ACHN (cell line): Measurements from ENCODE around the gene ZNF280D.
"Not testable (repeated sequence)": the region's sequence is repeated elsewhere in the genome, so short reads cannot be mapped to it uniquely, and the experiment has no call there.

Source experiments
- DNase-seq: peaks from one replicate; pipeline ENCODE4 v3.0.0-alpha.2; 2015
- in situ Hi-C: cut with HindIII; loops from 2 replicates; pipeline ENCODE4 v1.10.0; 2017; ENCODE audit warnings: low sequenced_read_pairs, low pct_ligation_motif_present, low pct_unique_long_range_greater_than_20kb

The ZNF280D gene

GRCh38 chr15:56729561-56729960 lies 3.7 kb downstream of the ZNF280D start:
- no peak for DNase-seq
- in situ Hi-C loops: no loop called here

- DNase-seq: no peak
- in situ Hi-C loops: no loop called here
Measured at GRCh38 chr15:56725386-56725785, 7.9 kb downstream of the ZNF280D start.

- in situ Hi-C loops: no loop called here
Measured at GRCh38 chr15:56724232-56724631, 9.1 kb downstream of the ZNF280D start.

GRCh38 chr15:56723787-56724186 lies 9.5 kb downstream of the ZNF280D start:
- no peak for DNase-seq
- in situ Hi-C loops: no loop called here

More at GRCh38 chr15:56724232-56724631, 9.1 kb downstream of the ZNF280D start:
- DNase-seq: no peak

- in situ Hi-C loops: no loop called here
- DNase-seq: no peak
Measured at GRCh38 chr15:56719774-56720555, 13.3 kb downstream of the ZNF280D start.

GRCh38 chr15:56719021-56719612 lies 14.2 kb downstream of the ZNF280D start:
- in situ Hi-C loops: no loop called here
- DNase-seq: no peak

GRCh38 chr15:56718560-56718959 lies 14.7 kb downstream of the ZNF280D start:
- no peak for DNase-seq
- in situ Hi-C loops: no loop called here

GRCh38 chr15:56716334-56716733 lies 17.0 kb downstream of the ZNF280D start:
- DNase-seq: no peak
- in situ Hi-C loops: no loop called here

- no peak for DNase-seq
- in situ Hi-C loops: no loop called here
Measured at GRCh38 chr15:56715220-56715619, 18.1 kb downstream of the ZNF280D start.

- DNase-seq, in situ Hi-C loops: not testable (repeated sequence)
Measured at GRCh38 chr15:56709502-56709901, 23.8 kb downstream of the ZNF280D start.

GRCh38 chr15:56699743-56700142 lies 33.6 kb downstream of the ZNF280D start:
- no peak for DNase-seq
- in situ Hi-C loops: no loop called here

- DNase-seq: no peak
- in situ Hi-C loops: no loop called here
Measured at GRCh38 chr15:56698270-56698669, 35.0 kb downstream of the ZNF280D start.

GRCh38 chr15:56693761-56694160 lies 39.5 kb downstream of the ZNF280D start:
- DNase-seq: no peak
- in situ Hi-C loops: no loop called here

- no peak for DNase-seq
- in situ Hi-C loops: no loop called here
Measured at GRCh38 chr15:56690733-56691132, 42.6 kb downstream of the ZNF280D start.

GRCh38 chr15:56683908-56684307 lies 49.4 kb downstream of the ZNF280D start:
- DNase-seq: no peak
- in situ Hi-C loops: no loop called here

GRCh38 chr15:56681113-56681512 lies 52.2 kb downstream of the ZNF280D start:
- in situ Hi-C loops: no loop called here
- no peak for DNase-seq

GRCh38 chr15:56679225-56679624 lies 54.1 kb downstream of the ZNF280D start:
- in situ Hi-C loops: no loop called here
- DNase-seq: no peak

- no peak for DNase-seq
- in situ Hi-C loops: no loop called here
Measured at GRCh38 chr15:56678571-56678970, 54.7 kb downstream of the ZNF280D start.

GRCh38 chr15:56677271-56677670 lies 56.0 kb downstream of the ZNF280D start:
- in situ Hi-C loops: no loop called here
- DNase-seq: no peak

- in situ Hi-C loops: no loop called here
- no peak for DNase-seq
Measured at GRCh38 chr15:56675930-56676329, 57.4 kb downstream of the ZNF280D start.
